GM12878 (cell line): ENCODE measurements around the gene SOX12.

Source experiments
- CTCF ChIP-seq, 3 experiments: IDR thresholded peaks in 2 of 3; conservative IDR thresholded peaks in 1 of 3; 2 replicates each; pipeline ENCODE4 v1.5.1; 2011; ENCODE audit warnings: low read depth in 3 of 3, low read length in 3 of 3, mild to moderate bottlenecking in 3 of 3, control low read depth in 2 of 3, moderate library complexity in 2 of 3, inconsistent platforms in 1 of 3, mixed read lengths in 1 of 3; ENCODE audit not compliant: control insufficient read depth in 2 of 3, insufficient read depth in 1 of 3; ENCODE audit errors: extremely low read depth in 1 of 3
- HDAC6 ChIP-seq: fragments of 200-600 bp; sonication (generic); IDR thresholded peaks from one replicate; pipeline ENCODE4 v1.8.0; 2017; ENCODE audit warnings: antibody characterized with exemption; ENCODE audit not compliant: unreplicated experiment
- MAX ChIP-seq: IDR thresholded peaks from 2 replicates; pipeline ENCODE4 v1.6.1; 2012; ENCODE audit warnings: low read depth, low read length, improper control_type of control experiment
- NFXL1 ChIP-seq: fragments of 450-650 bp; IDR thresholded peaks from 2 replicates; pipeline ENCODE4 v1.6.1; 2017; ENCODE audit warnings: antibody characterized with exemption, mild to moderate bottlenecking, borderline replicate concordance
- POLR2A ChIP-seq: IDR thresholded peaks from 2 replicates; pipeline ENCODE4 v1.6.1; 2011; ENCODE audit warnings: low read depth, mild to moderate bottlenecking, low read length
- POLR2AphosphoS5 ChIP-seq: IDR thresholded peaks from 2 replicates; pipeline ENCODE4 v1.6.1; 2011; ENCODE audit warnings: mild to moderate bottlenecking, low read length, inconsistent platforms

- TF ChIP-seq HDAC6: no peak
- TF ChIP-seq POLR2A: no peak
- no peak for TF ChIP-seq CTCF (IDR thresholded peaks at IDR 0.05 in 2 of 3, conservative IDR thresholded peaks at IDR 0.05 in 1 of 3; ENCODE audit: control insufficient read depth in 2 of 3, extremely low read depth in 1 of 3, insufficient read depth in 1 of 3, low read depth in 3 of 3, low read length in 3 of 3)
- no peak for TF ChIP-seq NFXL1
- no peak for TF ChIP-seq MAX
- TF ChIP-seq POLR2AphosphoS5: no peak
These were observed 23.9 kb downstream of the SOX12 start for GRCh38 chr20:348972-349841.
